Stimulated activated CD4-positive, alpha-beta T cell treated with anti-CD3 and anti-CD28 coated beads, Interleukin-15, amount 100 ng/mL, for 1 hour (primary cell): Measurements from ENCODE around the gene TRHDE.

Source experiments
- DNase-seq, 2 donors: peaks; one replicate each; pipeline ENCODE4 v3.0.0-alpha.2; 2020; ENCODE audit warnings: low read depth in 1 of 2, low spot score in 1 of 2

TRHDE gene

DNA sequence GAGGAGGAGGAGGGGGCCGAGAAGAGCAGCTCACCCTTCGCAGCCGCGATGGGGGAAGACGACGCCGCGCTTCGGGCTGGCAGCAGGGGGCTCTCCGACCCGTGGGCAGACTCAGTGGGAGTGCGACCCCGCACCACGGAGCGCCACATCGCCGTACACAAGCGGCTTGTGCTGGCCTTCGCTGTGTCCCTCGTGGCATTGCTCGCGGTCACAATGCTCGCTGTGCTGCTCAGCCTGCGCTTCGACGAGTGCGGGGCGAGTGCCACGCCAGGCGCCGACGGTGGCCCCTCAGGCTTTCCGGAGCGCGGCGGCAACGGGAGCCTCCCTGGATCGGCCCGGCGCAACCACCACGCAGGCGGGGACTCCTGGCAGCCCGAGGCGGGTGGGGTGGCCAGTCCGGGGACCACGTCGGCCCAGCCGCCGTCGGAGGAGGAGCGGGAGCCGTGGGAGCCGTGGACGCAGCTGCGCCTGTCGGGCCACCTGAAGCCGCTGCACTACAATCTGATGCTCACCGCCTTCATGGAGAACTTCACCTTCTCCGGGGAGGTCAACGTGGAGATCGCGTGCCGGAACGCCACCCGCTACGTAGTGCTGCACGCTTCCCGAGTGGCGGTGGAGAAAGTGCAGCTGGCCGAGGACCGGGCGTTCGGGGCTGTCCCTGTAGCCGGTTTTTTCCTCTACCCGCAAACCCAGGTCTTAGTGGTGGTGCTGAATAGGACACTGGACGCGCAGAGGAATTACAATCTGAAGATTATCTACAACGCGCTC lies 745 bp downstream of the TRHDE start:
- DNase-seq = no peak

DNA sequence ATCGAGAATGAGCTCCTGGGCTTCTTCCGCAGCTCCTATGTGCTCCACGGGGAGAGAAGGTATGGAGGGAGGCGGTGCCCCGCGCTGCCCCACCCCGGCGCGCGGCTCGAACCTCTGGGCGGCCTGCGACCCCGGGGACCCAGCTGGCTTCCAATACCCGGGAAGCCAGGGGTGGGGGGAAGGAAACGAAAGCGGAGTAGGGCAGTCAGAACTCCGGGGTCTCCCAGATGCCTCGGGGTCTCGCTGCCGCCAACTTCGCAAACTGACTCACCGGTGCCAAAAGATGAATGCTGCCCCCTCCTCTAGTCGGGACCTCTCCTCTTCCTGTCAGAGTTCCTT lies 1.3 kb downstream of the TRHDE start:
- DNase-seq = no peak

DNA sequence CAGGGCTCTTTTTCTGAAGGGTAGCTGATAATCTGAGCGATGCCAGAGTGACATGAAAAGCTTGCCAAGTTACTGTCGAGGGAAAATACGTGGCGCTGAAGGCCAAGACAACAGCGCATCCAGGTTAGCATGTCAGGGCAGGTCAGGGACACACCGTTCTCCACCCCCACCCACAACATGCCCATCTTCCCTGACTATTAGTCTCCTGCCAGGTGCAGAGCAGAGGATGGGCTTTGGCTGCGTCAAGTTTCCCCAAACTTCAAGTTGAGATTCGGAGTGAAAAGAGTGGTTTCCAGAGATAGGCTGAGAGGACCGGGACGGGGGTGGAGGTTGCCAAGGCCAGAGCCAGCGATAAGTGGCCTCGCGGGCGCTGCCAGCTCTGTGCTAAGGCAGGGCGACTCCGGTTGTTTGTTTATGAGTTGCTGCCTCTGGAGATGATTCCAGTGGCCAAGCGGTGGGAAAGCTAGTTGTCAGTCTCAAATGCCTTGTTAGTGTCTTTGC lies 1.7 kb downstream of the TRHDE start:
- no peak for DNase-seq

DNA sequence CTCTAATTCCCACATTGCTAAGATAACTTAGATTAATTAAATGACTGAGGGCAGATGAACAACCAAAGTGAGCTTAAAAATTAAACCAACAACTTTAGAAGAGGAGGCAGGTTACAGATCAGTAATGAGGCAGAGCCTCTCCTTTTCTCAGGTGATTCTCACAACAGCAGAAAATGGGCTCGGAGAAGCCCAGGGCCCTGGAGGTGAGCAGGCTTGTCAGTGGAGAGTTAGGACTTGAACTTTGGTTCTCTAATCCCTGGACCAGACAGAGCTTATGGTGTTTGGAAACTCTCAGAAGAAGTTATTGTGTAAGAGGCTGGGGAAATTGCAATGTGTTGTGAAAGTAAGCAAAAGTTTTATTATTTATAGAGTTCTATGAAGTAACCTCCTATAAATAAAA lies 2.8 kb downstream of the TRHDE start:
- no peak for DNase-seq

DNA sequence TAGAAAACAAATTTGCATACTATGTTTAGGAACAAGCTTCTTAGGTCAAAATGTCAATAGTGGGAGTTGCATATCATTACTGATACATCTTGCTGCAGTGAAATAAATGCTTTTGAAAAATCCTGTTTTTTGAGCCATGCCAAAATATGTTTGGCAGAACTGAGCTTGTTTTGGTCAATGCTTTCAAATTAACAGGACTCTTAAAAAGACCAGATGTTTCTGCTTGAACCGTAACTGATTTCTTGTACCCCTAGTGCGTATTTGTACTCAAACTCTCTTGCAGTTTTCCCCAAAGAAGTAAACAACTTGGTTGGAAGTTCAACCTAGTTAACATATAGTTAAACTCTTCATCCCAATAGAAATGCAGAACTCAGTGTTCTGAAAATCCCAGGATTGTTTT lies 3.4 kb downstream of the TRHDE start:
- no peak for DNase-seq

DNA sequence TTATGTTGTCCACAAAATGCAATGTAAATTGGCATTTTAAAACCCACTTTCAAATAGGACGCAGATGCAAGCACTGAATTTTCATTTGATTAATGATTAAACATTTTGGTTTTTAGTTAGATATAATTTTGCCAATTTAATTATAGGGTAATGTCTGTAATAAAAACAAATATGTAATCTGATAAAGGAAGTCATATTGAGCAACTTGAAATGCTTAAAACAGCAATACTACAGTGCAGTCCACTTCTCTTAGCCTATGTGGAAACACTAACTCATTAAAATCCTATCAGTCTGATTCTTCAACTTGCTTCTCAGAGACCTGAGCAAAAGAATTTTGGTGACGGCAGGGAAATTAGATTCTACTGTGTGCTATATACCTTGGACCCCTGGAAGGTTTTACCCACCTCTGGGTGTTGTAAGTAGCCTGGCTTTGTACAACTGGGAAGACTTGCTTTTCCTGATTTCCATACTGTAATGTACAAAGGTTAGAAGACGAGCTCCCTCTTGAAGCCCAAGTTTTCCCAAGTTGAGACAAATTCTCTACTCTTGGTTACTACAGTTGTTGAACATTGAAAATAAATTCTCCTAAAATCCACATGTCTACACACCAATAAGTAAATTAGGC lies 4.1 kb downstream of the TRHDE start:
- DNase-seq = no peak

DNA sequence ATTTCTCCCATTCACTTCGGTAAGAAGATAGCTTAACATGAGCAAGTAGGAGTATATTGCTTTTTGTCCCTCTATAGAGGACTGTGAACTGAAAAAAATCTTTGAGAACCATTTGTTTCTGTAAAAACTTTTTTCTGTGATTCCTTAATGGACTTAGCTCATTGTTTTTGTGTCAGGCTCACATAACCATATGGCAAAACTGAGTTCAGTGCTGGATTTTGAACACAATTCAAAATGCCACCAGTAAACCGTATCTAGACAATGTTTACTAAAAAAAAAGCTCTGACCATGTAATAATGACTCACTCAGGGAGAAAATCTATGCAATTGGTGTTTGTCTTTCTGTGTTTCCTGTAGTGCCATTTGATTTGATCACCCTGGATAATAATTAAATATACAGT lies 5.2 kb downstream of the TRHDE start:
- no peak for DNase-seq

DNA sequence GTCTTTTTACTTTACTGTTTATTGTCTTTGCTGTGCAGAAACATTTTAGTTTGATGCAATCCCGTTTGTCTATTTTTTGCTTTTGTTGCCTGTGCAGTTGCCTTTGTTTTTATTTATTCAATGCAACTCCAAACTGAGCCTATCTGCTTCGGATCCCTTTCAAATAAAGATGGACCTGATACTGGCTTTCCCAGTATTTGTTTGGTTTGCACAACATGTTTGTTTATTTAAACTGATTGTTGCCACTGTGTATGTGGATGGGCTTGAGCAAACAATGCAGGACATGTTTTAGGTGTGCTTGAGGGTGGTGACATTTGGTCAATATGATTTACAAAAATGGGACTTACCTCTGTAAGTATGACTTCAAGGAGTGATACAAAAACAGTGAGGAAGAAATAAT lies 6.7 kb downstream of the TRHDE start:
- no peak for DNase-seq

DNA sequence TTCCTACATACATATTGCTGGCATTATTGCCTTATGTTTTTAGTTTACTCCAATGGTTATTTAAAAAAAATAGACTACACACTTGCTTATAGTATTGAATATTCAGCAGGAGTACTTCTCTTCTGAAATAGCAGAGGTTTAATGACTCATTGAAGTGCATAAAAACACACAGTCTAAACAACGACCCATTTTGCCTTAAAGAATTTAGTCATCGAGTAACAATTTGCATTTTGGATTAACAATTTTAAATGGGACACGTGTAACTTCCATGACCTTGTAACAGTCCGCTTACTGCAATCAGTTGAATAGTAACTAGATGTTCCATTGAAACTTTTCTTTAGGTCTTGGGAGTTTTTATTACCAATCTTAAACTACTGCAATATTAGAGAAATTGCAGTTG lies 9.0 kb downstream of the TRHDE start:
- DNase-seq = no peak

DNA sequence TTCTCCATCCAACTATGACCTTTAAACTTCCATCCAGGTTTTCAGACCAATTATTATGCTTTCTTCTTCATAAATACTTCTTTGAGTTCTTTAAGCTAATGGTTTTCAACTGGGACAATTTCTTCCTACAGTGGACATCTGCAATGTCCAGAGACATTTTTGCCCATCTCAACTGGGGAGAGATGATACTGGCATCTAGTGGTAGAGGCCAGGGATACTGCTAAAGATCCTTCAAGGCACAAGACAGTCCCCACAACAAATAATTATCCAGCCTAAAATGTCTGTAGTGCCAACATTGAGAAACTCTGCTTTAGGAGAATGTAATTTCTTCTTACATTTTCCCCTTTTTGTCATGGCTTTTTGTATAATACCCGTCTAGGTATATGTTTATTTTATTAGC lies 10.6 kb downstream of the TRHDE start:
- DNase-seq = no peak

DNA sequence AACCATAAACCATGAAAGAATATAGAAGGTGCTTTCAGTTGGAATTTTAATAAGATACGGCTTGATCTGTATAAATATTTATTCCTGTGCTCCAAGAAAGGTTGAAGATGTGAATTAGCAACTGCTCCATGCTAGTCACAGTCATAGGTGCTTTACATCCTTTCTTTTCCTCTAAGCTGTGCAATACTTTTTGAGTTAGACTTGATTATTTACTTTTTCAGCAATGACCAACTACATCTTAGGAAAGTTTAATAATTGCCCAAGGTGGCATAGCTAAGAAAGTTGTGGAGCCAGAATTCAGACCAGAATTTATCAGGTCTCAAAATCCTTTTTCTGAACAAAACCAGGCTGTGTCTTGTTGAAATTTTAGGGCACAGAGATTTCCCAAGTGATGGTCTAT lies 13.7 kb downstream of the TRHDE start:
- DNase-seq = no peak

DNA sequence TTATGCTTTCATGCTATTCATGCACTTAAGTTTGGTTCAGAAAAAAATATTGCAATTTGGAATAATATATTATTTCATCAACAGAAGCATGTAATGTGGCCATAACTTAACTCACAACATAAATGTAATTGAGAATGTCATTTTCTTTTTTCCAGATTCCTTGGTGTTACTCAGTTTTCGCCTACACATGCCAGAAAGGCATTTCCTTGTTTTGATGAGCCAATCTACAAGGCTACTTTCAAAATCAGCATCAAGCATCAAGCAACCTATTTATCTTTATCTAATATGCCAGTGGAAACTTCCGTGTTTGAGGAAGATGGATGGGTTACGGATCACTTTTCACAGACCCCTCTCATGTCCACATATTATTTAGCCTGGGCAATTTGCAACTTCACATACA lies 14.4 kb downstream of the TRHDE start:
- no peak for DNase-seq

DNA sequence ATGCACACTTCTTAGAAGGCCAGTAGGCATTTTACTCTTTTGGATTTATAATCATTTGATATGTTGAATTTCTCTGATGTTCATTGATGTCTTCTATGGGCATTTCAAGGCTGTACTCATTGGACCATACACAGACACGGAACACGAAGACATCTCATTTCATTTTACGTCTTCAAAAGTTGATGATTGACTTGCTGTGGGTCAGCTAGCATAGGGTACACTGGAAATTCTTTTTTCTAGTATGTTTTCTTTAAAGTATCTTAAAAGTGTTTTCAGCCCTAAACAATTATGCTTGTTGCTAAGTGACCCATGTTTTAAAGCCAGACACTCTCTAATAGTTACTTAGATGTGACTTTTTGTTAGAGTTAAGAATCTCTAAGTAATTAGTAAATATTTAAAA lies 16.3 kb downstream of the TRHDE start:
- DNase-seq = no peak

DNA sequence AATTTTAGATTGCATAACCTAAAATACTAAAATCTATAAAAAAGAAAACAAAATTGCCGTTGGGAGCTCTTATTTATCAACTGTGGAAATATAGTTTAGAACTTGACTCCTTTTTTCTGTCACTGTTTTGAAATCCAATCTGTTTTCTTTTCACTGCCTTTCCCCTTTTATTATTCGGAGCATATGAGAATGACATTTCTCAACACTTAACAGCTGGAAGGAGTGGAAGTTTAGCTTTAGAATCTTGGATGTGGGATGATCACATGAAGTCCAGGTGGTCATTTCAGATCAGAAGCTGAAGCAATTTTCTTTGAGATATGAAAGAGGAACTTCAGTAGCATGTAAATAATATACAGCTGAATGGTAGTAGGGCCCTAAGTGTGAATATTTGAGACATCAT lies 16.7 kb downstream of the TRHDE start:
- no peak for DNase-seq

DNA sequence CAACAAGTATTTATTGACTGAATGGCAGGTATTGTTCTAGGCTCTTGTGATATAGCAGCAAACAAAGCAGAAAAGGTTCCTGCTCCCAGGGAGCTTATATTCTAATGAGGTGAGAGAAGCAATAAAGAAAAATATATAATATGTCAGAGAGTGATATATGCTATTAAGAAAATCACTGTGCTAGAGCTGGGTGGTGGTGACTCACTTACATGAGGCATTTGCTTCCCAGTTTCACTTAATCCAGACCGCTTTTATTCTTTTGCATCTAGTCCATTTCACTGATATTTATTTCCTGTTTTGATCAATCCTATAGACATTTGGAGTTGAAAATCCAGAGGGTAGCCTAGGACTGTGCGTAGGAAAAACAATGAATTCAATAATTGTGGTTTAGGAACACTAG lies 17.5 kb downstream of the TRHDE start:
- DNase-seq = no peak

DNA sequence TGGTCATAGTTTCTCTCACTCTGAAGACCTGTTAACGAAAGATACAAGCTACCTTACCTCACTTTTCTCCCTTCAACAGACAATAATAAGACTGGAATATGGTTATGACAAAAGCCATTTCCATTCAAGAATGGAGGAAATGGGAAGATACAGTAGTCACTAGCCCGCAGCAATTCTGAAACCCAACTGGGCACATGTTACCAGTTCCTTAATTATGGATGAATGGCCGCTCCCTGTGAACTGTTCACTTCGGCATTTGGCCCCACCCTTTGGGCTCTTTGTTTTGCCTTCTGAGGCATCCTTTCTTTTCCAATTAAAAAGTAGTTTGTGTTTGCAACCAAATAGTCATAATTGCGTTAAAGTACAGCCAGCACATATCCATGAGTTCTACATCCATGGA lies 19.0 kb downstream of the TRHDE start:
- no peak for DNase-seq

DNA sequence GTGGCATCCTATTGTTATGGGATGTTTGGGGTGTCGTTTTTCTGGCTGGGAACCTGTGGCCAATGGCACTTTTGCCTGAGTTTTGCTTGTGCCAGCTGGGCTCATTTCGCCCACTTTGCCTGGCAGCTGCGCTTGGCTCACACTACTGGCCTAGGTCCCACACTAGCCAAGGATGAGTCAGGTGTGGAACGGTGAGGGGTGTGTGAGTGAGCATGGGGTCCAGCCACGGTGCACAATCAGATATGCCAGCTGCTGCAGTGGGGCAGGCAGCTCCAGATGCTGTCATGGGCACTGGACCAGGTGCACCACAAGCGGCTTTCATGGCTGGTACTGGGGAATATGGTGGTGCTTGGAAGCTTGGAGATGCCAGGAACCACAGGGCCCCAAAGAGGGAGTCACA lies 21.5 kb downstream of the TRHDE start:
- no peak for DNase-seq

DNA sequence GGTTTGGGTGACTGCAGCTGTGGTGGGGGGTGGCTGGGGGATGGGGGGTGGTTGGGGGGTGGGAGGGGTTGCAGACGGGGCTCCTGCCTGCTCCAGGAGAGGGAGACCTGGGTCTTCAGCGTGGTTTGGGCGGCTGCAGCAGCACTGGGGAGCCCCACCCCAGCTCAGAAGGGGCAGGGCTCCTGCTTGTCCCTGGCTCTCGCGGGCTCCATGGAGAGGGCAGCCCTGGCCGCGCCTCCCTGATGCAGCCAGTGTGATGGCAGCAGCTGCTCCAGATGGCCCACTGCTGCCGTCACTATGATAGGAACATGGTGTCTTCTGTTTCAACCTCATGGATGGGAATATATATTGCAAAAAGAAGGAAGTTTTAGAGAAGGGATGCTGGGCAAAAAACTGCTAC lies 22.9 kb downstream of the TRHDE start:
- DNase-seq = no peak

DNA sequence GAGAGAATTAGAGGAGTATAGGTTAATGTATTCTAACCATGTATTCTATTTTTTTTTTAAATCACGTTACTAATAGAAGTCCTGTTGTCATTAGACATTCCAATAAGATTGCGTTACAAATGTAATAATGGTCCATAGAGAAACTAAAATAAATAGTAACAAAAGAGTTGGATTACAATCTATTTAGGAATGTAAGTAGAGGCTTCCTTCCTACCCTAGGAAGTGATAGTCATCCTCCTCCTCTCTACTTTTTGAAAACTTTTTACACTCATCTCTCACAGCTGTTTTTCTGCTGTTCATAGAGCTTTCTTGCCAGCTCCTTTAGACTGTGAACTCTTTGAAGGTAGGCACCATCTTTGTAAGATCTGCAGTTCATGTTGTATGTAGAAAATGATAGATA lies 23.6 kb downstream of the TRHDE start:
- no peak for DNase-seq

DNA sequence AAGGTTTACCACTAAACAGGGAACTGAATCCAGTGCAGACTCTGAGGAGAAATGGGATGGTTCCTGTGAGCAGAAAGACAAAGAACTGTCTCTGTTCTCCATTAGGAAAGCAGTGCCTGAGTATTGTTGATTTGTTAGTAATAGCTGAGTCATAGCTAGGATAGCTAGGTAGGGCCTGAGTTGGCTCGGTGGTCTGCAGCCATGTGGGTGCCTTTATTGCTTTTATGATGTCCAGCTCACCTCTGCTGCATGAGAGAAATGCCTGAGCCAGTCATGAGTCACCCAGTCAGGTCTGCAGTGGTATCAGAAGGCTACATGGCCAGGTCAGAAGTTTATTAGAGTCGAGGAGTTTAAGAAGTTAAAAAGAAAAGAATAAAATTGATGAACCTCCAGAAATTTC lies 24.2 kb downstream of the TRHDE start:
- DNase-seq = no peak

DNA sequence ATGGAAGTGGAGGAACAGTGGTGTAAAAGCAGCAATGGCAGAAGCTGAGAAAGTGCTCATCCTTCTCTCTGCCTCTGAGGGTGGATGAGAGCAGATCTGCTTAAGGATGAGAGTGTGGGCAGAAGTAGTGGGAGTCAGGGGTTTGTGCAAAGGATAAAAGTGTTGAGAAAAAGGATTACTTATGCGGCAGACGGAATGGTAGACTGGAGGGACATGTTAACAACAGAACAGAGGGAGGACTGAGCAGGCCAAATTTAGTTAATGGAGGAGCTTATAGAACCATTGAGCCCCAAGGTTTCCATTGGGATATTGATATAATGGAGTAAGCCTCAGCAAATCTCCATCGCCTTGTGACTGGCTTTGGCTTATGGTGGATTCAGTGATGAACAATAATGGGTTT lies 25.5 kb downstream of the TRHDE start:
- DNase-seq = no peak

DNA sequence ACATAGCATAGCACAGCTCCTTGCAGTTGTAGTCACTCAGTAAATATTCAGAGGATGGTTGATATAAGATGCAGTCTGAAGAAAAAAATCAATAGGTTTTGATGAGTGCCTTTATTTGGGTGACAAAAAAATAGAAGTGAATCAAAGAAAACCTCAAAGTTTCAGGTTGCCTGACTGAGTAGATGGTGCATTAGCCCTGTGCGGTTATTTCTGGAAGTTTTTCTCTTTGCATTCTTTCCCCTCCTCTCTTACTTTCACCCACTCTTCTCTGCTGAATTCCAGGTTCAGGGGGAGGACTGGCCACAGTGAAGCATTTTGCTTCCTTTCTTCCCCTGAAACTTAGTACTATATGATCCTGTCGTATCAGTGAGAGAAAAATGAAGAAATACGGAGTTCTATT lies 28.6 kb downstream of the TRHDE start:
- no peak for DNase-seq

DNA sequence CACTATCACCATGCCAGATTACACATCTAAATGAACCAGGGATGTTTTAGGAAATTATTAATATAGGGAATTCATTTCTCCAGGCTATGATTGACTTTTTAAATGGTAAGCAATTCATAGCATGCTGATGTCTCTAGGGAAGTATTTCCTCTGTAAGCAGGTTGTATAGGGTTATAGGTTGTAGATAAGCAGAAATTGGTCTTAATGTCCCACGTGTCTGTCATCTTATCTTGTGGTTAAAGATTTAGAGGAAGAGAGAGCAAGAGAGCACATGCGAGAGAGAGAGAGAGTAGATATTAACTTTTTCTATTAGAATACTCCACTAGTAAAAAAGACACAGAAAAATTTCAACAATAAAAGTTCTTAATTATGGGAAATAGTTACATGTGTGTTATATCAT lies 32.6 kb downstream of the TRHDE start:
- no peak for DNase-seq
